Spleen (tissue), 7 donors: ENCODE results near the gene WDFY4.

ENCODE experiments used
- POLR2A ChIP-seq, 3 donors: fragments of 450-650 bp; IDR thresholded peaks; one replicate each; pipeline ENCODE4 v1.5.1; 2017; ENCODE audit warnings: antibody characterized with exemption in 3 of 3, mild to moderate bottlenecking in 1 of 3
- POLR2AphosphoS5 ChIP-seq, 3 donors: sonication (generic); formaldehyde crosslinking; IDR thresholded peaks; one replicate each; pipeline ENCODE4 v1.5.1; 2017; ENCODE audit warnings: antibody characterized with exemption in 3 of 3
- TF ChIP-seq, protein P1 (sequence below), 11 experiments: fragments of 200-600 bp in 7 of 11; fragments of 450-650 bp in 4 of 11; sonication (generic) in 4 of 11; IDR thresholded peaks in 8 of 11; conservative IDR thresholded peaks in 3 of 11; 1 replicate in 7 of 11; 2 replicates in 4 of 11; pipeline versions ENCODE4 v1.4.0 to v1.8.0; 2016 to 2021; ENCODE audit warnings: antibody characterized with exemption in 11 of 11, inconsistent platforms in 4 of 11, mild to moderate bottlenecking in 1 of 11
- donor health status: DM: no; HTN: no; CAD: no; lungs with moderate emphysema.
- donor health status: DM: no; HTN: no; CAD: no.
- donor health status: DM: no; HTN: no; CAD: no.

DNA sequence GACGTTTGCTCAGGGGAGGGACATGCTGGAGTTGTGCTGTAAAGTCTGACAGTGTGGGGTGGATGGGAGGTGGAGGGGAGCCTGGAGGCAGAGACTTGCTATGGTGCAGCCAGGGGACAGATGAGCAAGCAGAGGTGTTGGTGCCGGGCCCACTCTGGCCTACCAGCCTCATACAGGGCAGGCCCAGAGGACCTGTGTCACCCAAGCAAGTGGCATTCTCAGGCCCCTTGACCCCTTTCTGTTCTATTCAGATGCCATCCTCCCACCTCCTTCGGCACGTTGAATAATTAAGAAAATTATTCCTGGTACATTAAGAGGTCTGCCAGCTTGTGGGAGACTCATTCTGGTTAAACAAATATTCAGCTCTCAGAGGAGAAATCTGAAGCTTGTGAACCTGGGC lies 8.5 kb downstream of the WDFY4 start:
- TF ChIP-seq POLR2AphosphoS5 (IDR thresholded peaks at IDR 0.05) (no peak), POLR2A (IDR thresholded peaks at IDR 0.05) (no peak)
- TF ChIP-seq, protein P1, sequence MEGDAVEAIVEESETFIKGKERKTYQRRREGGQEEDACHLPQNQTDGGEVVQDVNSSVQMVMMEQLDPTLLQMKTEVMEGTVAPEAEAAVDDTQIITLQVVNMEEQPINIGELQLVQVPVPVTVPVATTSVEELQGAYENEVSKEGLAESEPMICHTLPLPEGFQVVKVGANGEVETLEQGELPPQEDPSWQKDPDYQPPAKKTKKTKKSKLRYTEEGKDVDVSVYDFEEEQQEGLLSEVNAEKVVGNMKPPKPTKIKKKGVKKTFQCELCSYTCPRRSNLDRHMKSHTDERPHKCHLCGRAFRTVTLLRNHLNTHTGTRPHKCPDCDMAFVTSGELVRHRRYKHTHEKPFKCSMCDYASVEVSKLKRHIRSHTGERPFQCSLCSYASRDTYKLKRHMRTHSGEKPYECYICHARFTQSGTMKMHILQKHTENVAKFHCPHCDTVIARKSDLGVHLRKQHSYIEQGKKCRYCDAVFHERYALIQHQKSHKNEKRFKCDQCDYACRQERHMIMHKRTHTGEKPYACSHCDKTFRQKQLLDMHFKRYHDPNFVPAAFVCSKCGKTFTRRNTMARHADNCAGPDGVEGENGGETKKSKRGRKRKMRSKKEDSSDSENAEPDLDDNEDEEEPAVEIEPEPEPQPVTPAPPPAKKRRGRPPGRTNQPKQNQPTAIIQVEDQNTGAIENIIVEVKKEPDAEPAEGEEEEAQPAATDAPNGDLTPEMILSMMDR (IDR thresholded peaks at IDR 0.05 in 8 of 11, conservative IDR thresholded peaks at IDR 0.05 in 3 of 11): no peak
